Immature natural killer cell (primary cell): ENCODE results near the gene ATP11A. TPM values are rescaled to one million over a fixed set of nuclear protein-coding genes. Genes with fewer than 3 reads are reported as not detected.
"Not testable (repeated sequence)": the region's sequence is repeated elsewhere in the genome, so short reads cannot be mapped to it uniquely, and the experiment has no call there.

Experiments
- DNase-seq, 3 donors: peaks; one replicate each; pipeline ENCODE4 v3.0.0; 2022; ENCODE audit warnings: mixed read lengths in 1 of 3
- H3K27ac Mint-ChIP-seq, 6 donors: one replicate each; pipeline ENCODE4 v1.8.0; 2020; ENCODE audit warnings: mixed read lengths in 6 of 6, mild to moderate bottlenecking in 5 of 6, inconsistent platforms in 4 of 6, moderate library complexity in 3 of 6
- H3K27me3 Mint-ChIP-seq, 3 donors: one replicate each; pipeline ENCODE4 v1.8.0; 2020 to 2021; ENCODE audit warnings: low read depth in 3 of 3, mild to moderate bottlenecking in 3 of 3, mixed read lengths in 3 of 3, moderate library complexity in 3 of 3, inconsistent platforms in 1 of 3
- H3K36me3 Mint-ChIP-seq, 3 donors: one replicate each; pipeline ENCODE4 v1.8.0; 2020; ENCODE audit warnings: mixed read lengths in 3 of 3, inconsistent platforms in 2 of 3, mild to moderate bottlenecking in 2 of 3
- H3K4me1 Mint-ChIP-seq, 2 donors: one replicate each; pipeline ENCODE4 v1.8.0; 2020; ENCODE audit warnings: inconsistent platforms in 2 of 2, mild to moderate bottlenecking in 2 of 2, mixed read lengths in 2 of 2, moderate library complexity in 1 of 2
- H3K4me3 Mint-ChIP-seq, 5 donors: one replicate each; pipeline ENCODE4 v1.8.0; 2020; ENCODE audit warnings: mild to moderate bottlenecking in 5 of 5, mixed read lengths in 5 of 5, inconsistent platforms in 3 of 5, moderate library complexity in 3 of 5
- H3K9me3 Mint-ChIP-seq, 6 donors: one replicate each; pipeline ENCODE4 v1.8.0; 2020; ENCODE audit warnings: mild to moderate bottlenecking in 6 of 6, mixed read lengths in 6 of 6, inconsistent platforms in 4 of 6, moderate library complexity in 3 of 6
- polyA plus RNA-seq, 3 donors: library from polyadenylated mRNA; unstranded; fragments of 300-500 nt; fragmentation: Illumina TruSeq; gene quantifications; one replicate each; pipeline ENCODE4 v1.2.3, GENCODE V29; 2021

Gene ATP11A
- polyA plus RNA-seq, 3 donors from 2014 or later: 0.96 to 2.9 TPM; not detected in 1

DNA sequence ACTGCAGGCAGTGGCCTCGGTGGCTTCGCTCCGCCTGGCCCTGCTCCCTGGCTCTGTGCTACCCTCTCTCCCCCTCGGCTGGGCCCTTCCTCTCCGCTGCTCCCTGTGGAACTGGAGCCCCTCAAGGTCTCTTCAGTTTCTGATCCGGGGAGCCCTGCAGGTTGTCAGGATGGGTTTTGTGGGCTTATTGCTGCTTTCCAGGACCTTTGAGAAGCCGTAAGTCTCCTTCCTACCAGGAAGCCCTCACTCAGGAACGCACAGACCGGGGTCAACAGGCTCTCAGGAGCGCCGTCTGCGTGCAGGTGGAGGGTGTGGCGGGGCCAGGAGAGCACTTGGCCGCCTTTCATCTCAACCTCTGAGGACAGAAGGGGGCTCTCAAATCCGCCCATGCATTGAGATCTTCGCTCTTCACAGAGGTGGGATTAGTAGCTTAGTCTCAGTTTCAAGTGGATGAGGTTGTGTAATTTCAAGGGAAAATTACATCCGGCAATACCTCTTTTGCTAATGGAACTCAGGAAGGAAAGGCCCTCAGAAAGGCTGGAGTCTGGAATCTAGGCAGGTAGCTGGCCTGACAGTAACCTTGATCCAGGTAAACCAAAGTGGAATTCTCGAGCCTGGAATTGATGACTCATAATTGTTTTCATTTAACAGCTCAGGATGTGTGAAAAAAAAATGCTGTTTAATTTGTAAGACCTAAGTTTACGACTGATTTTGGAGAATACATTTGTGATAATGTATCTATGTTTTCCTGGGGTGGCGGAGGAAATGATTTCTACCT is 102.0 kb downstream of the ATP11A start:
- Mint-ChIP-seq H3K9me3 (no peaks in the 10 kb centered on the region), H3K4me1 (peaks cover 11 to 14% of the 10 kb centered on the region in 2 donors), H3K27me3 (no peaks in the 10 kb centered on the region), H3K4me3 (peak overlapping the region in 2 of 5 donors; percentile 44 to 62), H3K36me3 (peaks cover 4 to 14% (median 11%) of the 10 kb centered on the region in 3 donors), H3K27ac (peak overlapping the region in 5 of 6 donors; percentile 3 to 66 (median 49))
- DNase-seq: no peak

DNA sequence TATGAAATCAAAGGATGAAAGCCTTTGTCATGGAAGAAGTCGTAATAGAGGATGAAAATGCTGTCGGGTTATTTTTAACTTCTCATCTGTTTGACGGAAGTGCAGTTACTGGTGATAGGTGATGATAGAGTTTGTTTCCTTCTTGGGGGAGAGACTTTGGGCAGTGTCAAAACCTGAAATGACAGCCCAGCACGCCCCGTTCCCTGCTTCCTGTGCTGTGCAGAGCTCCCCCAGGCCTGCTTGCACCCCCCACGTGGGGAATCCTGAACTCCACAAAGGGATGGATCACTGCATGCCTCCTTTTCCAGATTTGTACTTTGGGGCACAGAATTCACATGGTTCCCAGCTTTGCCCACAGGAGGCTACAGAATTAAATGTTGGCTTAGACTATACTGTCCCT is 102.7 kb downstream of the ATP11A start:
- DNase-seq: no peak

DNA sequence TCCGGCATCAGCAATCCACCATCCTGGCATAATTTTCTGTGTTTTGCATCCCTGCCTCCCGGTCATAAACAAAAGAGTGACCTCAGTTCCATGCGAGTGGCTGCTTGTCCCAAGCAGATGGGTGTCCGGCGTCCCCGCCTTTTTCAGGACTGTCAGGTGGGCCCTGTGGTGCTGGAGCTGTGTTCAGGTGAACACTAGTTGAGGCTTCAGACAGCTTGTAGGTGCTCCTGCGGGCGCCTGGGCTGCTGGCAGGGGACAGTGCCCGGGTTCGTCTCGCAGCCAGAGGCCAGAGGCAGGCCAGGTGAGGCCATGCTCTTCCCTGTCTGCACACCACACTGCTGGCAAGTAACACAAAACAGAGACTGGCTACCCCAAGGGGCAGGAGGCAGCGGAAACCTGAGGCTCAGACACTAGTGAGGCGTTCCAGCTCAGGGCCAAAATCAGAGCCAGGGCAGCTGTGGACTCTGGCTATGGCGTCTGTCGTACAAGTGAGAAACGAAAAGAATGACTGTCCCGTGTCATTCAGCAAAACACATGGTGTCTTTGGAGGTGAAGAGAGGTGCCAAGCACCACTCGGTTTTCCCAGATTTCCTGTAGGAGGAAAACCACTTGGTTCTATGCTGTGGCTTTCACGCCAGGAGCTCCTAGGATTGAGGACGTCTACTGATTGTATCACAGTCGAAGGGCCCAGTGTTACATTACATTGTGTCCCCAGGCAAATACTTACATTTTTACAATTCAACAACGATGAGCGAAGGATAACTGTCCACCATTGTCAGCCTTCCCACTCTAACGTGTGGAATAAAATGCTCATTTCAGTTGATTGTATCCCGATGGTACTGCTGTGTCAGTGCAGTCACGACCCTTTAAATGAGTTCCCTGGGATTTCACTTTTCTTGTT is 104.0 kb downstream of the ATP11A start:
- Mint-ChIP-seq H3K4me1 (peaks cover 11 to 14% of the 10 kb centered on the region in 2 donors), H3K27me3 (peaks cover 0 to 3% (median 0%) of the 10 kb centered on the region in 3 donors), H3K9me3 (peaks cover 0 to 2% (median 0%) of the 10 kb centered on the region in 6 donors), H3K36me3 (peaks cover 4 to 29% (median 8%) of the 10 kb centered on the region in 3 donors), H3K4me3 (no peak overlapping the region), H3K27ac (no peak overlapping the region)
- DNase-seq: no peak

More for the DNA sequence above, 102.7 kb downstream of the ATP11A start:
- peak overlapping the region in 2 of 5 donors; percentile 44 to 62 for H3K4me3 Mint-ChIP-seq
- H3K27me3 Mint-ChIP-seq: no peaks in the 10 kb centered on the region
- H3K36me3 Mint-ChIP-seq: peaks cover 4 to 17% (median 11%) of the 10 kb centered on the region in 3 donors
- H3K4me1 Mint-ChIP-seq: peaks cover 11 to 14% of the 10 kb centered on the region in 2 donors
- H3K9me3 Mint-ChIP-seq: no peaks in the 10 kb centered on the region
- H3K27ac Mint-ChIP-seq: peak overlapping the region in 5 of 6 donors; percentile 3 to 66 (median 45)

DNA sequence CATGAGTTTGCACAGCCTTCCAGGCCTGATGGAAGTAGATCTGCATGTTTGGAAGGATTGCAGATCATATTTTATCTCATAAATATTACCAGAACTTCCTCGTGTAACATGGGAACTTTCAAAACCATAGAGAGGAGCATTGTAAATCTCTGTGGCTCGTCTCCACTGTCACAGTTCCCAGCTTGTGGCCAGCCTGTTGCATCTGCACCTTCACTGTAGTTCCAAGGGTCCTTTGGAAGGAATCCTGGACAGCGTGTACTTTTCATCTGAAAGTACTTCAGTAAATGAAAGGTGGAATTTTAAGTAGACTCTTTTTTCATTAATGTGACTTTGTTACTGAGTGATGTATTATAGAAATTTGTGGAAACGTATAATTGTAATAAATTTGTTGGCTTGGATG is 105.4 kb downstream of the ATP11A start:
- peaks cover 4 to 40% (median 4%) of the 10 kb centered on the region in 3 donors for H3K36me3 Mint-ChIP-seq
- peaks cover 0 to 7% (median 0%) of the 10 kb centered on the region in 6 donors for H3K9me3 Mint-ChIP-seq
- no peak overlapping the region for H3K4me3 Mint-ChIP-seq
- H3K27me3 Mint-ChIP-seq: peaks cover 0 to 3% (median 0%) of the 10 kb centered on the region in 3 donors
- no peak overlapping the region for H3K27ac Mint-ChIP-seq
- peaks cover 11 to 14% of the 10 kb centered on the region in 2 donors for H3K4me1 Mint-ChIP-seq
- no peak for DNase-seq

DNA sequence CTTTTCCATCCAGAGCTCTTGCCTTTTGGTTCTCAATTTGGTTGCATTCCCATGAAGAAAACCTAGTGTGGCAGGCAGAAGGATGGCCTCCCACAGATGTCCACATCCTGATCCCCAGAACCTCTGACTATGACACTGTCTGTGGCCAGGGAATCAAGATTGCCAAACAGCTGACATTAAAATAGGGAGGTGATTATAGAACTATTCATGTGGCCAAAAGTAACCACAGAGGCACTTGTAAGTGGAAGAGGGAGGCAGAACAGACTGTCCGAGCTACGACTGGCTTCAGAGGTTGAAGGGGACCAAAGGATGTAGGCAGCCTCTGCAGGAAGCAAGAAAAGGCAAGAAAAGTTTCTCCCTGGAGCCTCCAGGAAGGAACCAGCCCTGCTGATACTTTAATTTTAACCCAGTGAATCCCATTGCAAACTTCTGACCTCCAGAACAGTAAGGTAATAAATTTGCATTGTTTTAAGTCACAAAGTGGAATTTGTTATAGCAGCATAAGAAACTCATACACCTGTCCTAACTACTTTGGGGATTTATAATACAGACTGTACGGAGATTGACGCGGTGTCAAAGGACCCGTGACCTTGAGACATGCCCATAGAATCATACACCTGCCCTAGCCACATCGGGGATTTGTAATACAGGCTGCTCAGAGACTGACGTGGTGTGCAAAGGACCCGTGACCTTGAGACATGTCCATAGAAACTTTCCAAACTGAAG is 106.5 kb downstream of the ATP11A start:
- Mint-ChIP-seq H3K36me3 (peaks cover 4 to 40% (median 4%) of the 10 kb centered on the region in 3 donors), H3K9me3 (peaks cover 0 to 7% (median 0%) of the 10 kb centered on the region in 6 donors), H3K4me1 (peaks cover 11 to 12% of the 10 kb centered on the region in 2 donors), H3K4me3 (no peak overlapping the region), H3K27ac (no peak overlapping the region), H3K27me3 (peaks cover 0 to 3% (median 0%) of the 10 kb centered on the region in 3 donors)
- DNase-seq: no peak

DNA sequence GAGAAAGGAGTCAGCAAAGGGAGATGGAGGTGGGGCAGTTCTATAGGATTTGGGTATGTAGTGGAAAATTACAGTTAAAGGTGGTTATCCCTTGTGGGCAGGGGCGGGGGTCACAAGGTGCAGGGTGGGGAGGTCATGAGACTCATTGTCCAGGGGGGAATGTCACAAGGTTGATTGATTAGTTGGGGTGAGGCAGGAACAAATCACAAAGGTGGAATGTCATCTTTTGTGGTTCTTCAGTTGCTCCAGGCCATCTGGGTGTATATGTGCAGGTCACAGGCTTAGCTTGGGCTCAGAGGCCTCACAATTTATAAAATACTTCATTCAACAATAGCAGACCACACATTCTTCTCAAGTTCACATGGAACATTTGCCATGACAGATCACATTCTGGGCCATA is 109.6 kb downstream of the ATP11A start:
- peaks cover 0 to 7% (median 0%) of the 10 kb centered on the region in 6 donors for H3K9me3 Mint-ChIP-seq
- H3K27me3 Mint-ChIP-seq: peaks cover 0 to 6% (median 2%) of the 10 kb centered on the region in 3 donors
- H3K36me3 Mint-ChIP-seq: peaks cover 0 to 33% (median 0%) of the 10 kb centered on the region in 3 donors
- H3K4me1 Mint-ChIP-seq: no peaks in the 10 kb centered on the region
- H3K4me3 Mint-ChIP-seq: no peak overlapping the region
- no peak overlapping the region for H3K27ac Mint-ChIP-seq
- DNase-seq: no peak

DNA sequence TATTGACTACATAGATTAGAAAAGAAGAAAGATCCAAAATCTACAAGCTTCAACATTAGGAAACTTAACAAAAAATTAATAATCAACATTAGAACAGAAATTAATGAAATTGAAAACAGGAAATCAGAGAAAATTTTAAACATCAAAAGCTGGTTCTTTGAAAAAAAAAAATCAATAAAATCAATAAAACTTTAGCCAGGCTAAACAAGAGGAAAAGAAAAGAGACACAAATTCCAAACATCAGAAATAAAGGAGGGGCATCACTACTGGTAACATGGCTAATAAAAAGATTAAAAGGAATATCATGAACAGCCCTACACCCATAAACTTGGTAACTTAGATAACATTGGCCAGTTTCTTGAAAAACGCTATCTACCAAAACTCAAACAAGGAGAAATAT is 110.2 kb downstream of the ATP11A start:
- Mint-ChIP-seq H3K36me3 (peaks cover 0 to 33% (median 0%) of the 10 kb centered on the region in 3 donors), H3K27ac (no peak overlapping the region), H3K27me3 (peaks cover 0 to 6% (median 2%) of the 10 kb centered on the region in 3 donors), H3K4me1 (no peaks in the 10 kb centered on the region), H3K4me3 (no peak overlapping the region), H3K9me3 (peaks cover 0 to 7% (median 0%) of the 10 kb centered on the region in 6 donors)
- DNase-seq: no peak

DNA sequence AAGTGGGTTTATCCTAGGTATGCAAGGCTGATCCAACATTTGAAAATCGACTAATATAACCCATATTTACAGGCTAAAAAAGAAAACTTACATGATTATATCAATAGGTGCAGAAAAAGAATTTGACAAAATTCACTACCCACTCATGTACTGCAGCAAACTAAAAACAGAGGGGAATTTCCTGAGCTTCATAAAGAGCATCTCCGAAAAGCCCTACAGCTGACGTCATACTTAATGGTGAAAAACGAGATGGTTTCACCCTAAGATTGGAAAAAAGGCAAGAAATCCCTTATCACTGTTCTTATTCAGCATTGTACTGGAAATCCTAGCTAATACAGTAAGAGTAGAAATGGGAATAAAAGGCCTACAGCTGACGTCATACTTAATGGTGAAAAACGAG is 111.0 kb downstream of the ATP11A start:
- H3K27me3 Mint-ChIP-seq, DNase-seq, H3K27ac Mint-ChIP-seq, H3K4me3 Mint-ChIP-seq, H3K4me1 Mint-ChIP-seq, H3K9me3 Mint-ChIP-seq: not testable (repeated sequence)
- peaks cover 0 to 34% (median 0%) of the 10 kb centered on the region in 3 donors for H3K36me3 Mint-ChIP-seq

DNA sequence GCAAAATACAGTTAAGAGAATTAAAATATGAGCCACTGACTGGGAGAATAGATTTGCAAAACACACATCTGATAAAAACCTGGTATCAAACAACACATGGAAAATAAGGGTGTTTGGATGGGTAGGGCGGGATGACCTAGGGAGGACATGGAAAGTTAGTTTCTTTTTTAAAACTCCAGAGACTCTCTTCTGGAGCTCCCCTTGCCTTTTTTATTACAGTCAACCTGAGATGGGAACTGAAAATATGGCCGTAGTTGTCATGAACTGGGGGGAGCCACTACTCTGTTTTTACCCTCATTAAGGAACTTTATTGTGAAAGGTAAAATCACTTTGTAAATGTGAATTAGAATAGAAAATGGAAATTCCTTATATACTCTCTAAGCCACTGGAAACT is 113.0 kb downstream of the ATP11A start:
- no peak for DNase-seq
- Mint-ChIP-seq H3K36me3 (peaks cover 0 to 31% (median 10%) of the 10 kb centered on the region in 3 donors), H3K27me3 (peaks cover 0 to 5% (median 2%) of the 10 kb centered on the region in 3 donors), H3K9me3 (peaks cover 0 to 7% (median 0%) of the 10 kb centered on the region in 6 donors), H3K27ac (no peak overlapping the region), H3K4me1 (no peaks in the 10 kb centered on the region), H3K4me3 (no peak overlapping the region)

DNA sequence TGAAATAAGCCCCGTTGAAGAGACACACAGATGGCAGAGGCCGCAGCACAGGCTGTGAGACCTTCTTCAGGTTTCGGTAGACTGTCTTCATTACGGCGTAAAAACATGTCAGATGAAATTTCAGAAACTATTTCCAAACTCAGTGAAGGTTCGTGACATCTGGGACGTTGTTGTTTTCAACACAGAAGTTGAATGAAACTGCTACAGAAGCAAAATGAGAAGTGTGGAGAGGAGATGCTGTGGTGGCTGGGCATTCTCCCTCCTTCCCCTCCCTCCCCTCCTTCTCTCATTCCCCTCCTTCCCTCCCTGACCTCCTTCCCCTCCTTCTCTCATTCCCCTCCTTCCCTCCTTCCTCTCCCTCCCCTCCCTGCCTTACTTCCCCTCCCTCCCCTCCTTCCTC is 113.6 kb downstream of the ATP11A start:
- DNase-seq: no peak
- H3K4me3 Mint-ChIP-seq: no peak overlapping the region
- H3K27ac Mint-ChIP-seq: no peak overlapping the region

DNA sequence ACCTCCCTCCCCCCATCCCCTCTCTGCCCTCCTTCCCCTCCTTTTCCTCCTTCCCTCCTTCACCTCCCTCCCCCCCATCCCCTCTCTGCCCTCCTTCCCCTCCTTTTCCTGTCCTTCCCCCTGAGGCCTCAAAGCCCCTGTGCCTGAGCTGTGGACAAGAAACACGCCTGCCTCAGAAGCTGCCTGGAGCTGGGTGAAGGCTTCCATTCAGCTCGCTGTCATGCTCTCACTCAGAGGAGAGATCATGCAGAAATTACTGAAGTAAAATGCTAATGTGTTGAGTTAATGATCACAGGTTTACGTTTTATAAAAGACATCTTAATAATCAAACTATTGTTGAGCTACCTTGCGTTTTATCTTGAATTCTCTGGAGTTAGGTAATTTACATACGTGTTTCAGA is 114.5 kb downstream of the ATP11A start:
- Mint-ChIP-seq H3K4me3 (no peak overlapping the region), H3K36me3 (peaks cover 0 to 17% (median 10%) of the 10 kb centered on the region in 3 donors), H3K4me1 (no peaks in the 10 kb centered on the region), H3K9me3 (no peaks in the 10 kb centered on the region), H3K27ac (no peak overlapping the region), H3K27me3 (peaks cover 0 to 2% (median 2%) of the 10 kb centered on the region in 3 donors)
- DNase-seq: no peak

More for the DNA sequence above, 113.6 kb downstream of the ATP11A start:
- Mint-ChIP-seq H3K36me3 (peaks cover 0 to 26% (median 10%) of the 10 kb centered on the region in 3 donors), H3K9me3 (peaks cover 0 to 7% (median 0%) of the 10 kb centered on the region in 6 donors), H3K4me1 (no peaks in the 10 kb centered on the region), H3K27me3 (peaks cover 0 to 4% (median 2%) of the 10 kb centered on the region in 3 donors)

DNA sequence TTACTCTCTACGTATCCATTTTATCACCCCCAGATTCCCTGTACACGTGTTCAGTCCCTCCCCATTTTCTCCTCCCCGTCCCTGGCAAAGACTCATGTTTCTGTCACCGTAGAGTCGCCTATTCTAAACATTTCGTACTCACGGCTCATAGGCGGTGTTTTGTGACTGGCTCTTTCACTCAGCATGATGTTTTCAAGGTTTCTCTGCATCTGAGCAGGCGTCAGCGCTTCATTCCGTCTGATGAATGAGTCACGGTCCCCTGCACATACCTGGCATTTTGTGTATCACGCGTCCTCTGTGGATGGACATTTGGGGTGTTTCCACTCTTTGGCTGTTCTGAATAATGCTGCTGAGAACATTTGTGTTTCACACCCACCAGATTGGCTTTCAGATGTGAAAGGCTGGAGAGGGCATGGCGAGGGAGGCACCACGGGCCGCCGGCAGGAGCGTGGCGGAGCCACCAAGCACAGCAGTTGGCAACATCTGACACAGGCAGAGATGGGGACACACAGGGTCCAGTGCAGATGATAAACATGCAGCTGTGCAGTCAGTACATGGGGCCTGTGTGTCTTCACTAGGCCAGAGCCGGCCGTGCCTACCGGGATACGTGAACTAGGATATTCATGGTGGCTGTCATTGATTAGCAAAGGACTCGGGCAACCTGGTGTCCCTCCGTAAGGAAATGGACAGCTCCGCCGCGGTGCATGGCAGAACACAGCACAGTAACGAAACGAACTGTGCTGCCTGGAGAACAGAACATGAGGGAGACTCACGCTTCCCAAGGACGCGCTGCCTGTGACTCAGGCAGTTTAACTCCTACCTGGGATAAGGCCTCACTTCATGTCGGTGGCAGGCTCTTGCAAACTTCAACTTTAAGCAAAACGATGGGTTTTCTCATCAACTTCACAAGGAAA is 117.2 kb downstream of the ATP11A start:
- no peaks in the 10 kb centered on the region for H3K4me1 Mint-ChIP-seq
- H3K9me3 Mint-ChIP-seq: no peaks in the 10 kb centered on the region
- no peak overlapping the region for H3K27ac Mint-ChIP-seq
- H3K36me3 Mint-ChIP-seq: peaks cover 4 to 21% (median 19%) of the 10 kb centered on the region in 3 donors
- H3K27me3 Mint-ChIP-seq: peaks cover 0 to 2% (median under 1%) of the 10 kb centered on the region in 3 donors
- H3K4me3 Mint-ChIP-seq: no peak overlapping the region
- no peak for DNase-seq
